Stimulated activated CD8-positive, alpha-beta memory T cell treated with anti-CD3 and anti-CD28 coated beads, Interleukin-7, amount 100 ng/mL, for 4 hours (primary cell): Measurements from ENCODE around the gene PUM2.

Experiments
- DNase-seq, 2 donors: peaks; one replicate each; pipeline ENCODE4 v3.0.0-alpha.2; 2020; ENCODE audit warnings: low read depth in 2 of 2

Gene PUM2

GRCh38 chr2:20343128-20343527, 7.5 kb downstream of the PUM2 start:
- DNase-seq = peak in 1 of 2 donors; percentile 7

- no peak for DNase-seq
These were observed 11.6 kb downstream of the PUM2 start for GRCh38 chr2:20339012-20339411.

GRCh38 chr2:20334605-20335203, 15.9 kb downstream of the PUM2 start:
- no peak for DNase-seq

- DNase-seq = no peak
These were observed 16.9 kb downstream of the PUM2 start for GRCh38 chr2:20333738-20334137.

DNA sequence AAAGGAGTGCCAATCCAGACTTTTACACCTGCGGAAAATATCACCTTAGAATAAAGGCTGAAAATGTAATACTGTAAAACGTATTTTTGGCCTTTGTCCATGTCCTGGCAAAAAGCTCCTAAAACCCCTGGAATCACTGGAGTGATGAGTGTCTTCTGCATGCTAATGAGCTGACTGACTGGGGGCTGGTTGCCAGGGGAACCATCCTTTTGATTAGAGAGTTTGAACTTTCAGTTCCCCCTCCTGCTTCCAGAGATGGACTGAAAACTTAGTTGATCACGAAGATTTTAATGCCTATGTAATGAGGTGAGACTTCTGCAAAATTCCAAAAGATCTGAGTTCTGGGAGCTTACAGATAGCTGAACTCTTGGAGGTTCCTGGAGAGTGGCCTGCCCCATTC, 20.5 kb downstream of the PUM2 start:
- no peak for DNase-seq

DNA sequence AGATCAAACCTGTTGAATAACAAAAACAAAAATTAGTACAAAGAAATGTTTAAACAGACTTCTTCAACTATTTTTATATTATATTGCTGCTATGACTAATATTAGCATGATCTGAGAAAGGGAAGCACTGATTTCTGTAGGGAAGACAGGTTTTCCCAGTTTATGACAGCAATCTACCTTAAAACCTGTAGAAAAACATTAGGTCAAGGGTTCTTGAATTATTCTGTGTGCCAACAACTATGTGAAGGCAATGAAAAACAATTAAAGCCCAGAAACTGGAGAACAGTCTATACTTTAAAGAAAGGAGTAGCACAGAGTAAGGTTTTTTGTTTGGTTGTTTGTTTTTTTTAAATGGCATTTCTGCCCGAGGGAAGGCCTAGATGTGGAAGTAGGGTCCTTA, 23.3 kb downstream of the PUM2 start:
- DNase-seq = no peak

DNA sequence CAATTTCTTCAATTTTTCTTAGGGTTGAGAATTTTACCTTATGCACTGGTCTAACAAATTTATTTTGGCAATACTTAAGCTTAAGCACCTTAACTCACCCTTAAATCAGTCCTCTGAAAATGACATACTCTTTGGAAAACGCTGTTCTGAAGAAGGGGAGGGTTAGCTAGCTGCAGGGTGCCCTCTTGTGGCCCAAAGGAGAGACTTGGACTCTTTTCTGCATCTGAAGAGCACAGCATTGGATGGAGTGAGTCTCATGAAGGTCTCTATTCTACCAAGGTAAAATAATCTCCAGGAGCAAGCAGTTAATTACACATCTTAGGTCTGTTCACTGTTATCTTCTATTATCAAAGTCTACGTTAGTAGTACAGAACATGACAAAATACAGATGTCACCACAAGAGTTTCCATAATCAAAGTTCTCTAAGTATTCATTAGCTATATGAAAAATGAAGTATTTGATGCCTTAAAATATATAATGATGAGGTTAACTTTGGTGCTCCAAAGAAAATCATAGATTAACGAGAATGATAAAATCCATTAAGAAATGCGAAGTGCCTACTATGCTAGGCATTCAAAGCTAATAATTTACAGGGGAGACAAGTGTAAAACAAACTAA, 24.4 kb downstream of the PUM2 start:
- DNase-seq = peak; percentile 20 to 26

- no peak for DNase-seq
These were observed 27.9 kb downstream of the PUM2 start for GRCh38 chr2:20322527-20323300.

DNA sequence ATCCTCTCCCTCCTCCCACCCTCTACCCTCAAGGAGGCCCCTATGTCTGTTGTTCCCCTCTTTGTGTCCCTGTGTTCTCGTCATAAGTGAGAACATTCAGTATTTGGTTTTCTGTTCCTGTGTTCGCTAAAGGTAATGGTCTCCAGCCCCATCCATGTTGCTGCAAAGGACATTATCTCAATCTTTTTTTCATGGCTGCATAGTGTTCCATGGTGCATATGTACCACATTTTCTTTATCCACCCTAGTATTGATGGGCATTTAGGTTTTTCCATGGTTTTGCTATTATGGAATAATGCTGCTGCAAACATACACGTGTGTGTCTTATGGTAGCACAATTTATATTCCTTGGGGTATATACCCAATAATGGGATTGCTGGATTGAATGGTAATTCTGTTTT, 33.0 kb downstream of the PUM2 start:
- DNase-seq = no peak

DNA sequence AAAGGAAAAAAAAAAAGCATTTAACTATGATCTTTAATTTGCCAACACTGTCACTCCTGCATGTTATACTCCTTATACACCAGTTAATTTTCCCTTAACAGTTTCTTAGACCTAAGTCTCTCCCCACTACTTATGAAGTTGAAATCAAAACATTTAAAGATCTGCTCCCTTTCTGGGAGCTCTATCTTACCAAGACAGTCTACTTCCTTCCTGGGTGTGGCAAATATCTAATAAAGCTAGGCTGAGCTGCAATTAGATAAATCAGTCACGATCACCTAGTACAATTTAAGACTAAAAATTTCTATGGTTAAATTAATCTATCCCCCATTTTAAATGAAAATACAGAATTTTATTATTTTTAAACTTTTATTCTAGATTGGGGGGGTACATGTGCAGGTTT, 33.4 kb downstream of the PUM2 start:
- no peak for DNase-seq

GRCh38 chr2:20314562-20315501, 35.8 kb downstream of the PUM2 start:
- no peak for DNase-seq

DNA sequence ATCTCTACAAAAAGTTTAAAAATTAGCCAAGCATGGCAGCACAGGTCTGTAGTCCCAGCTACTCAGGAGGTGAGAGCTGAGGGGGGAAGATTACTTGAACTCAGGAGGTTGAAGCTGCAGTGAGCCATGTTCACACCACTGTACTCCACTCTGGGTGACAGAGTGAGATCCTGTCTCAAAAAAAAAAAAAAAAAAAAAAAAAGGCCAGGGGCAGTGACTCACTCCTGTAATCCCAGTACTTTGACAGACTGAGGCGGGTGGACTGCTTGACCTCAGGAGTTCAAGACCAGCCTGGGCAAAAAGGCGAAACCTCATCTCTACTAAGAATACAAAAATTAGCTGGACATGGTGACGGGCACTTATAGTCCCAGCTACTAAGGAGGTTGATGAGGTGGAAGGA, 37.0 kb downstream of the PUM2 start:
- no peak for DNase-seq

DNA sequence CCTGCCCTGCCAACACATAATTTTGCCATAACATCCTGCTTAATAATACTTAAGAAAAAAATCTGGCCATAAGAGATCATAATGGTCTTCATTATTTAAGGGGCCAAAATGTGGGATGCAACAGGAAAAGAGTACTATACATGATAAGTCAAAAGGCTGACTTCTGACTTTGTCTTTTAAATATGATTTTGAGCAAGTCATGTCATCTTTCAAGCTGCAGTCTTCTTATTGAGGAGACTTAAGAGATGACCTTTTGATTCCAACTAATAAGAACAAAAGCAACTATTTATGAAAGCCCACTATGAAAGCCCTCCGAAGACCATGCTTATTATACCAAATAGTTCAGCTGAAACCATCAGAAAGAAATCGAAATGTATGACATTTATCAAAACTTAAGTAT, 41.6 kb downstream of the PUM2 start:
- no peak for DNase-seq

DNA sequence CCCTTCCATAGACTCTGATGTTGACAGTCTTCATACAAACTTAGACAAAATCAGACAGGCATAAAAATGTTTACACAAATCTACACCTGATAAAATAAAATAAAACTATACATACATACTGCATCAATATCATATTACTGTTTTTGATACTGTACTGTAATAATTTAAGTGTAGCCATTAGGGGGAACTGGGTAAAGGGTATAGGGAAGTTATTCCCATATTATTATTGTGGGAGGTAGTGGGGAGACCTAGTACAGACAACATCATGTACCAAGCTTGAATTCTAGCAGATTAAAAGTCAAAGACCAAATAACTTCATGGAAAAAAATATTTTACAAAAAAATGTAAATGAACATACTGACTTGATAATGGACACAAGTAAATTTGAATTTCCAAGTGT, 43.3 kb downstream of the PUM2 start:
- DNase-seq = no peak

DNA sequence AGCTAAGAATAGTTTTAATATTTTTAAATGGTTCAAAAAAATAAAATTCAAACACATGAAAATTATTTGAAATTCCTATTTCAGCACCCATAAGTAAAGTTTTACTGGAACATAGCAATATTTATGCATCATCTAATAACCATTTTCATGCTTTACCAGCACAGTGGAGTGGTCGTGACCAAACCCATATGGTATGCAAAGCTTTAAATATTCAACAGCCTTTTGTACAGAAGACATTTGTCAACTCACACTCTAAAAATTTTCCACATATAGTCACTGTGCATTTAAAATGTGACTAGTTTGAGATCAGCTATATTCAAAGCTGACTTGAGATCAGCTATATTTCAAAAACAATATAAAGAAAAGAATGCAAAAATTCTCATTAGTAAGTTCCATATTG, 46.2 kb downstream of the PUM2 start:
- no peak for DNase-seq

DNA sequence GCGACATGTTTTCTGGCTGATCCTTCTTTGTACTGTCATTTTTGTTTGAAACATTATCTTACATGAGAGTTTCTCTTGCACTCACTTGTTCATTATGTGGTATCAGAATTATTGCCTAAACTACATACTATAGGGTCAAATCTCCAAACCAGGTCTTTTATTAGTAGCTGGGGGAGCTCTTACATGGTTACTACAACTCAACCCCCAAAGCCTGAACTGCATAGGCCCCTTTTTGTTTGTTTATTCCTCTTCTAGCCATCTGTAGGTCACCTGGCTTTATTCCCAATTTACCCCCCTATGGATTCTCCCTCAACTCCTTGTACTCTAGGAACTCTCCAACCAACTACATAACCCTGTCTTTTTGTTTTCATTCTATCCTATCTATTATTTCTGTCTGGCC, 46.7 kb downstream of the PUM2 start:
- no peak for DNase-seq

GRCh38 chr2:20302019-20302418, 48.6 kb downstream of the PUM2 start:
- DNase-seq = no peak

GRCh38 chr2:20300656-20301055, 50.0 kb downstream of the PUM2 start:
- no peak for DNase-seq

DNA sequence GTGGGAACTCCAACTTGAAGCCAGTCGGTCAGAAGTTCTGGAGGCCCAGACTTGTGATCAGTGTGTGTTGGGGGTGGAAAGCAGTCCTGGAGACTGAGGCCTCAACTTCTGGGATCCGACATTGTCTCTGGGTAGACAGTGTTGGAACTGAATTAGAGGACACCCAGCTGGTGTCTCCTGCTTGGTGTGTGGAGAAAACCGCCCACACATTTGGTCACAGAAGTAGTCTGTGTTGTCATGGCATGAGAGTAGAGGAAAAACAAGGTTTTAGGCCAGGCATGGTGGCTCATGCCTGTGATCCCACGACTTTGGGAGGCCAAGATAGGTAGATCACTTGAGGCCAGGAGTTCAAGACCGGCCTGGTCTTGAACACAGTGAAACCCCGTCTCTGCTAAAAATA, 51.5 kb downstream of the PUM2 start:
- DNase-seq = no peak

GRCh38 chr2:20294231-20294630, 56.4 kb downstream of the PUM2 start:
- no peak for DNase-seq

DNA sequence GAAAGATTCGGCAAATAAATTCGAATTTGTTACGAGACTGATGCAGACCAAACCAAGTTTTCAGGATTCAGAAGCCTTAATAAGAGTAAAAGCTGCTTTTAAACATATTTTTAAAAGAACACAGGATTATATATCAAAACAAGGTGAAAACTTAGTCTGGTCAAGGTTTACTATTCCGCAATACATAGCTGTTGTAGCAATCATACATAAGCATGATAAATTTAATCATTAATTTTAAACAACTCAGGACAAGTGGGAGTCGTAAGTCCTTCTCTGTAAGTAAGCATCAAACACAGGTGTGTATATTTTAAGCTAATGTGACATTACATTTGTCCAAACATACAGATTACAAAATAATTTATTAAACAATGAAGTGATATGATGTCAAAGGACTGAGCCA, 57.7 kb downstream of the PUM2 start:
- DNase-seq = no peak

GRCh38 chr2:20291846-20292408, 58.7 kb downstream of the PUM2 start:
- DNase-seq = no peak
